Measurements from ENCODE around the gene TDRD9. TPM values are rescaled to one million over a fixed set of nuclear protein-coding genes. Genes with fewer than 3 reads are reported as not detected.

The TDRD9 gene
- total RNA-seq, 6 donors from 2014 or later = 3.1 to 7.9 (median 5.1) TPM

GRCh38 chr14:104075530-104076151 lies 147.4 kb downstream of the TDRD9 start:
- WGBS, 2 donors = 29 to 41% methylated on average over 6 of the region's 6 CpGs
- Histone ChIP-seq H3K9me3 (peaks cover 0 to 8% (median 0%) of the 10 kb centered on the region in 4 donors), H3K4me3 (no peak overlapping the region), H3K27ac (no peak overlapping the region), H3K4me1 (peaks cover 0 to 2% (median 0%) of the 10 kb centered on the region in 4 donors), H3K27me3 (no peaks in the 10 kb centered on the region), H3K36me3 (no peaks in the 10 kb centered on the region)
- TF ChIP-seq POLR2AphosphoS5 (IDR thresholded peaks at IDR 0.05) (no peak), EP300 (IDR thresholded peaks at IDR 0.05) (no peak), CTCF (IDR thresholded peaks at IDR 0.05) (no peak), POLR2A (IDR thresholded peaks at IDR 0.05) (no peak)
- ATAC-seq (ENCODE audit: low FRiP score in 2 of 2) (no peak), DNase-seq (no peak)

DNA sequence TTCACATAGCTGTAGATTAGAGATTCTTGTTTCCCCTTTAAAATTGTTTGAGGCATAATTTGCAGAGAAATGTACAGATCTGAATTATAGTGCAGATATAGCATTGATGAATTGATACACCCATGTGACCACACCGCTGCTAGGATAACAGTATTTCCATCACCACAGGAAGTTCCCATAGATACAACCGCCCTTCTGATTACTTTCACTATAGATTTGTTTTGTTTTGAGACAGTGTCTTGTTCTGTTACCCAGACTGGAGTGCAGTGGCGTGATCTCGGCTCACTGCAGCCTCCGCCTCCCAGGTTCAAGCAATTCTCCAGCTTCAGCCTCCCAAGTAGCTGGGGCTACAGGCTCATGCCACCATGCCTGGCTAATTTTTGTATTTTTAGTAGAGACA lies 148.5 kb downstream of the TDRD9 start:
- WGBS, 2 donors = 47 to 58% methylated on average over 5 of the region's 5 CpGs
- Histone ChIP-seq H3K27me3 (no peaks in the 10 kb centered on the region), H3K27ac (no peak overlapping the region), H3K4me1 (peaks cover 0 to 2% (median 0%) of the 10 kb centered on the region in 4 donors), H3K4me3 (no peak overlapping the region), H3K36me3 (no peaks in the 10 kb centered on the region), H3K9me3 (peaks cover 0 to 8% (median 0%) of the 10 kb centered on the region in 4 donors)
- ATAC-seq (ENCODE audit: low FRiP score in 2 of 2) (no peak), DNase-seq (no peak)
- no peak for TF ChIP-seq POLR2AphosphoS5 (IDR thresholded peaks at IDR 0.05)
- no peak for TF ChIP-seq CTCF (IDR thresholded peaks at IDR 0.05)
- TF ChIP-seq POLR2A (IDR thresholded peaks at IDR 0.05) = no peak
- TF ChIP-seq EP300 (IDR thresholded peaks at IDR 0.05) = no peak

- Histone ChIP-seq H3K9me3 (peaks cover 0 to 8% (median 0%) of the 10 kb centered on the region in 4 donors), H3K4me1 (peaks cover 0 to 5% (median 1%) of the 10 kb centered on the region in 4 donors), H3K36me3 (no peaks in the 10 kb centered on the region), H3K27me3 (no peaks in the 10 kb centered on the region), H3K4me3 (no peak overlapping the region), H3K27ac (no peak overlapping the region)
- peak; percentile 92 to 93 for ATAC-seq (ENCODE audit: low FRiP score in 2 of 2)
- DNase-seq = peak in 1 of 2 donors; percentile 87
- TF ChIP-seq POLR2AphosphoS5 (IDR thresholded peaks at IDR 0.05) (no peak), EP300 (IDR thresholded peaks at IDR 0.05) (no peak), POLR2A (IDR thresholded peaks at IDR 0.05) (no peak), CTCF (IDR thresholded peaks at IDR 0.05) (peak; percentile 94 to 99 (median 98))
- WGBS, 2 donors = 0 to 2% methylated on average over 7 of the region's 7 CpGs
These were observed 149.8 kb downstream of the TDRD9 start for GRCh38 chr14:104078031-104078455.

GRCh38 chr14:104080376-104081260 lies 152.4 kb downstream of the TDRD9 start:
- peaks cover 0 to 14% (median 7%) of the 10 kb centered on the region in 4 donors for H3K4me1 ChIP-seq
- TF ChIP-seq CTCF (IDR thresholded peaks at IDR 0.05) (no peak), POLR2A (IDR thresholded peaks at IDR 0.05) (no peak), EP300 (IDR thresholded peaks at IDR 0.05) (no peak), POLR2AphosphoS5 (IDR thresholded peaks at IDR 0.05) (no peak)
- 90 to 92% methylated on average over 19 to 23 of the region's 23 CpGs for WGBS, 2 donors
- peaks cover 0 to 3% (median under 1%) of the 10 kb centered on the region in 4 donors for H3K27me3 ChIP-seq
- H3K27ac ChIP-seq = no peak overlapping the region
- H3K9me3 ChIP-seq = no peaks in the 10 kb centered on the region
- no peak overlapping the region for H3K4me3 ChIP-seq
- no peaks in the 10 kb centered on the region for H3K36me3 ChIP-seq
- peak in 1 of 2 donors; percentile 56 for DNase-seq
- ATAC-seq (ENCODE audit: low FRiP score in 2 of 2) = no peak
